GM19324 (cell line): ENCODE measurements around the gene TECPR1.
A peak's percentile ranks its signal among the peaks of the same experiment; 100 is the strongest.

Source experiments
- ATAC-seq: cut with Tn5 transposase; IDR thresholded peaks from one replicate; pipeline ENCODE4 v1.9.1; 2021; ENCODE audit warnings: mild to moderate bottlenecking, moderate library complexity; ENCODE audit not compliant: unreplicated experiment, low FRiP score

The TECPR1 gene

GRCh38 chr7:98285157-98286092, 33.4 kb upstream of the TECPR1 start:
- ATAC-seq: no peak

- ATAC-seq: no peak
Measured at GRCh38 chr7:98284335-98285036, 32.5 kb upstream of the TECPR1 start.

- ATAC-seq: no peak
Measured at GRCh38 chr7:98283887-98284222, 31.8 kb upstream of the TECPR1 start.

GRCh38 chr7:98283127-98283886, 31.3 kb upstream of the TECPR1 start:
- no peak for ATAC-seq

GRCh38 chr7:98282703-98283102, 30.7 kb upstream of the TECPR1 start:
- no peak for ATAC-seq

- peak; percentile 31 for ATAC-seq
Measured at GRCh38 chr7:98281757-98282606, 29.9 kb upstream of the TECPR1 start.

GRCh38 chr7:98280791-98281756, 29.0 kb upstream of the TECPR1 start, which contains the start of gene BRI3:
TSS of gene BRI3 (plus strand) at chr7:98281686. CDS start at chr7:98281796, 110 bp downstream.
- ATAC-seq: peak; percentile 81

GRCh38 chr7:98280296-98280695, 28.3 kb upstream of the TECPR1 start:
- ATAC-seq: no peak

GRCh38 chr7:98278936-98279335, 26.9 kb upstream of the TECPR1 start:
- ATAC-seq: no peak

- ATAC-seq: no peak
Measured at GRCh38 chr7:98278408-98278807, 26.4 kb upstream of the TECPR1 start.

- no peak for ATAC-seq
Measured at GRCh38 chr7:98276241-98276761, 24.3 kb upstream of the TECPR1 start.

GRCh38 chr7:98267303-98267702, 15.3 kb upstream of the TECPR1 start:
- no peak for ATAC-seq

GRCh38 chr7:98266840-98267239, 14.8 kb upstream of the TECPR1 start:
- ATAC-seq: no peak

- ATAC-seq: no peak
Measured at GRCh38 chr7:98265841-98266271, 13.8 kb upstream of the TECPR1 start.

GRCh38 chr7:98257701-98258100, 5.7 kb upstream of the TECPR1 start:
- no peak for ATAC-seq

- no peak for ATAC-seq
Measured at GRCh38 chr7:98256431-98256830, 4.4 kb upstream of the TECPR1 start.

GRCh38 chr7:98254951-98255610, 3.0 kb upstream of the TECPR1 start:
- no peak for ATAC-seq

- no peak for ATAC-seq
Measured at GRCh38 chr7:98254516-98254915, 2.5 kb upstream of the TECPR1 start.
